H9 (cell line): Measurements from ENCODE around the gene UTP25. TPM values are rescaled to one million over a fixed set of nuclear protein-coding genes. Genes with fewer than 3 reads are reported as not detected.

Experiments used
- DNase-seq: peaks from one replicate; pipeline ENCODE4 v3.0.0-alpha.2; 2017
- H2AFZ ChIP-seq: one replicate; pipeline ENCODE4 v1.6.1; 2013; ENCODE audit warnings: mild to moderate bottlenecking, low read length, control low read depth, moderate library complexity
- H2AK5ac ChIP-seq: 2 replicates; pipeline ENCODE4 v1.6.1; 2013; ENCODE audit warnings: low read length, control low read depth, mixed read lengths; ENCODE audit not compliant: insufficient read length
- H2BK120ac ChIP-seq: one replicate; pipeline ENCODE4 v1.6.1; 2013; ENCODE audit warnings: low read depth, mild to moderate bottlenecking, low read length, control low read depth, inconsistent platforms; ENCODE audit not compliant: poor library complexity, severe bottlenecking
- H2BK12ac ChIP-seq: 2 replicates; pipeline ENCODE4 v1.6.1; 2013; ENCODE audit warnings: low read length, control low read depth, mixed read lengths, low read depth; ENCODE audit not compliant: insufficient read length
- H2BK15ac ChIP-seq: 2 replicates; pipeline ENCODE4 v1.6.1; 2013; ENCODE audit warnings: low read depth, low read length, control low read depth
- H2BK20ac ChIP-seq: one replicate; pipeline ENCODE4 v1.6.1; 2013; ENCODE audit warnings: low read depth, mild to moderate bottlenecking, low read length, control low read depth, inconsistent platforms; ENCODE audit not compliant: poor library complexity, severe bottlenecking
- H2BK5ac ChIP-seq: 2 replicates; pipeline ENCODE4 v1.6.1; 2013; ENCODE audit warnings: low read length, control low read depth, mixed read lengths; ENCODE audit not compliant: insufficient read length
- H3K14ac ChIP-seq: 2 replicates; pipeline ENCODE4 v1.6.1; 2013; ENCODE audit warnings: low read length, control low read depth; ENCODE audit not compliant: insufficient read depth
- H3K18ac ChIP-seq: 2 replicates; pipeline ENCODE4 v1.6.1; 2013; ENCODE audit warnings: low read depth, mild to moderate bottlenecking, mixed read lengths, low read length, control low read depth; ENCODE audit not compliant: insufficient read length
- H3K23ac ChIP-seq: 2 replicates; pipeline ENCODE4 v1.6.1; 2013; ENCODE audit warnings: low read length, control low read depth, mixed read lengths, low read depth; ENCODE audit not compliant: insufficient read length
- H3K23me2 ChIP-seq: 2 replicates; pipeline ENCODE4 v1.6.1; 2013; ENCODE audit warnings: low read depth, mild to moderate bottlenecking, mixed read lengths, low read length, control low read depth; ENCODE audit not compliant: insufficient read length, poor library complexity, severe bottlenecking
- H3K27ac ChIP-seq: 2 replicates; pipeline ENCODE4 v1.5.1; 2013; ENCODE audit warnings: low read length, control low read depth, mixed read lengths, low read depth; ENCODE audit not compliant: insufficient read length
- H3K27me3 ChIP-seq: 2 replicates; pipeline ENCODE4 v1.6.1; 2013; ENCODE audit warnings: low read length, control low read depth, inconsistent platforms; ENCODE audit not compliant: insufficient read depth
- H3K4ac ChIP-seq: 2 replicates; pipeline ENCODE4 v1.6.1; 2013; ENCODE audit warnings: low read depth, mild to moderate bottlenecking, control low read depth, inconsistent platforms, low read length, moderate library complexity
- H3K4me1 ChIP-seq: 2 replicates; pipeline ENCODE4 v1.6.1; 2013; ENCODE audit warnings: low read length, control low read depth, inconsistent platforms; ENCODE audit not compliant: insufficient read depth
- H3K4me2 ChIP-seq: 2 replicates; pipeline ENCODE4 v1.6.1; 2013; ENCODE audit warnings: low read length, control low read depth, mixed read lengths; ENCODE audit not compliant: insufficient read length, insufficient read depth
- H3K56ac ChIP-seq: 2 replicates; pipeline ENCODE4 v1.6.1; 2013; ENCODE audit warnings: low read depth, mild to moderate bottlenecking, mixed read lengths, low read length, control low read depth; ENCODE audit not compliant: insufficient read length
- H3K79me1 ChIP-seq: 2 replicates; pipeline ENCODE4 v1.6.1; 2013; ENCODE audit warnings: low read depth, mild to moderate bottlenecking, moderate library complexity, low read length, control low read depth, inconsistent platforms; ENCODE audit not compliant: insufficient read depth, poor library complexity, severe bottlenecking
- H3K79me2 ChIP-seq: 2 replicates; pipeline ENCODE4 v1.6.1; 2013; ENCODE audit warnings: low read length, control low read depth, inconsistent platforms; ENCODE audit not compliant: insufficient read depth
- H3K9ac ChIP-seq: 2 replicates; pipeline ENCODE4 v1.6.1; 2013; ENCODE audit warnings: low read length, control low read depth, mixed read lengths; ENCODE audit not compliant: insufficient read length; ENCODE audit errors: extremely low read depth
- H3K9me3 ChIP-seq: one replicate; pipeline ENCODE4 v1.6.1; 2013; ENCODE audit warnings: low read depth, low read length, inconsistent platforms; ENCODE audit not compliant: control insufficient read depth
- H3T11ph ChIP-seq: one replicate; pipeline ENCODE4 v1.6.1; 2013; ENCODE audit warnings: mild to moderate bottlenecking, low read length, control low read depth, inconsistent platforms
- H4K20me1 ChIP-seq: one replicate; pipeline ENCODE4 v1.6.1; 2013; ENCODE audit not compliant: control insufficient read depth, insufficient read length, insufficient read depth
- H4K5ac ChIP-seq: 2 replicates; pipeline ENCODE4 v1.6.1; 2013; ENCODE audit warnings: low read depth, mild to moderate bottlenecking, mixed read lengths, low read length, control low read depth; ENCODE audit not compliant: insufficient read length
- H4K8ac ChIP-seq: replicated peaks from 2 replicates; pipeline ENCODE4 v1.6.1; 2013; ENCODE audit warnings: low read length, control low read depth, mixed read lengths, low read depth; ENCODE audit not compliant: insufficient read length
- H4K91ac ChIP-seq: 2 replicates; pipeline ENCODE4 v1.6.1; 2013; ENCODE audit warnings: low read depth, mild to moderate bottlenecking, moderate library complexity, mixed read lengths, low read length, control low read depth; ENCODE audit not compliant: insufficient read length
- H3K27ac Mint-ChIP-seq, 3 experiments: 2 replicates in 2 of 3; 3 replicates in 1 of 3; pipeline ENCODE4 v1.8.0; 2020 to 2021; ENCODE audit warnings: mixed read lengths in 3 of 3, mild to moderate bottlenecking in 1 of 3, moderate library complexity in 1 of 3
- H3K27me3 Mint-ChIP-seq: 2 replicates; pipeline ENCODE4 v1.8.0; 2021; ENCODE audit warnings: low read depth, mild to moderate bottlenecking, moderate library complexity, mixed read lengths
- H3K36me3 Mint-ChIP-seq, 3 experiments: 2 replicates in 2 of 3; 3 replicates in 1 of 3; pipeline ENCODE4 v1.8.0; 2020 to 2021; ENCODE audit warnings: low read depth in 3 of 3, mixed read lengths in 3 of 3; ENCODE audit not compliant: insufficient read depth in 1 of 3
- H3K4me1 Mint-ChIP-seq, 2 experiments: 2 replicates each; pipeline ENCODE4 v1.8.0; 2020; ENCODE audit warnings: mixed read lengths in 2 of 2
- H3K4me3 Mint-ChIP-seq, 2 experiments: 2 replicates in 1 of 2; 3 replicates in 1 of 2; pipeline ENCODE4 v1.8.0; 2020 to 2021; ENCODE audit warnings: mild to moderate bottlenecking in 2 of 2, mixed read lengths in 2 of 2, moderate library complexity in 1 of 2
- H3K9me3 Mint-ChIP-seq, 2 experiments: 2 replicates in 1 of 2; 3 replicates in 1 of 2; pipeline ENCODE4 v1.8.0; 2020; ENCODE audit warnings: mild to moderate bottlenecking in 2 of 2, mixed read lengths in 2 of 2, moderate library complexity in 1 of 2
- WGBS: extraction: QIAGEN DNeasy Blood & Tissue Kit; methylation state at CpG from one replicate; pipeline ENCODE4 v1.1.7; 2013; ENCODE audit warnings: missing lambda C conversion rate, low lambda C conversion rate, mixed read lengths; ENCODE audit not compliant: insufficient read length; ENCODE audit errors: extremely low coverage; 5-methylcytosine and 5-hydroxymethylcytosine counted together
- total RNA-seq: library from RNA; stranded (reverse); gene quantifications from 2 replicates; pipeline ENCODE4 v1.2.1, GENCODE V29; 2021
- TF ChIP-seq, protein P1 (sequence below): fragments of 200-600 bp; sonication (generic); conservative IDR thresholded peaks from 3 replicates; pipeline ENCODE4 v1.8.0; 2021; ENCODE audit warnings: antibody characterized with exemption, mild to moderate bottlenecking

Gene UTP25
- total RNA-seq, 1 experiment from 2014 or later, result 12.9 TPM

- no peaks in the 10 kb centered on the region for H3K27me3 Mint-ChIP-seq
- Histone ChIP-seq H3K14ac (no peak overlapping the region), H3K23me2 (no peaks in the 10 kb centered on the region), H3K9me3 (no peaks in the 10 kb centered on the region), H3K56ac (no peak overlapping the region), H2BK20ac (no peak overlapping the region), H3K4ac (no peak overlapping the region), H2BK15ac (no peak overlapping the region), H2BK120ac (no peak overlapping the region), H3K27ac (no peak overlapping the region), H3K79me2 (no peaks in the 10 kb centered on the region), H3K18ac (no peak overlapping the region), H4K5ac (no peak overlapping the region), H3T11ph (no peak overlapping the region), H4K8ac (no peak overlapping the region), H2AK5ac (no peak overlapping the region), H3K4me2 (no peak overlapping the region), H2BK12ac (no peak overlapping the region), H2BK5ac (no peak overlapping the region), H4K91ac (no peak overlapping the region), H3K4me1 (no peaks in the 10 kb centered on the region), H3K9ac (no peak overlapping the region), H3K27me3 (no peaks in the 10 kb centered on the region), H3K79me1 (no peaks in the 10 kb centered on the region), H4K20me1 (no peaks in the 10 kb centered on the region), H2AFZ (no peak overlapping the region), H3K23ac (no peak overlapping the region)
- WGBS, result no CpG with 5 or more reads among the region's 6 CpGs
- TF ChIP-seq, protein P1, sequence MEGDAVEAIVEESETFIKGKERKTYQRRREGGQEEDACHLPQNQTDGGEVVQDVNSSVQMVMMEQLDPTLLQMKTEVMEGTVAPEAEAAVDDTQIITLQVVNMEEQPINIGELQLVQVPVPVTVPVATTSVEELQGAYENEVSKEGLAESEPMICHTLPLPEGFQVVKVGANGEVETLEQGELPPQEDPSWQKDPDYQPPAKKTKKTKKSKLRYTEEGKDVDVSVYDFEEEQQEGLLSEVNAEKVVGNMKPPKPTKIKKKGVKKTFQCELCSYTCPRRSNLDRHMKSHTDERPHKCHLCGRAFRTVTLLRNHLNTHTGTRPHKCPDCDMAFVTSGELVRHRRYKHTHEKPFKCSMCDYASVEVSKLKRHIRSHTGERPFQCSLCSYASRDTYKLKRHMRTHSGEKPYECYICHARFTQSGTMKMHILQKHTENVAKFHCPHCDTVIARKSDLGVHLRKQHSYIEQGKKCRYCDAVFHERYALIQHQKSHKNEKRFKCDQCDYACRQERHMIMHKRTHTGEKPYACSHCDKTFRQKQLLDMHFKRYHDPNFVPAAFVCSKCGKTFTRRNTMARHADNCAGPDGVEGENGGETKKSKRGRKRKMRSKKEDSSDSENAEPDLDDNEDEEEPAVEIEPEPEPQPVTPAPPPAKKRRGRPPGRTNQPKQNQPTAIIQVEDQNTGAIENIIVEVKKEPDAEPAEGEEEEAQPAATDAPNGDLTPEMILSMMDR, result no peak
- no peak for DNase-seq
- H3K9me3 Mint-ChIP-seq, result no peaks in the 10 kb centered on the region
- H3K4me1 Mint-ChIP-seq, result no peaks in the 10 kb centered on the region
- H3K27ac Mint-ChIP-seq, result no peak overlapping the region
- no peak overlapping the region for H3K4me3 Mint-ChIP-seq
- H3K36me3 Mint-ChIP-seq, result peaks cover 21 to 98% (median 82%) of the 10 kb centered on the region in 3 experiments; a peak in 6 of 7 replicates
These were observed 10.8 kb downstream of the UTP25 start for GRCh38 chr1:209838537-209838936.
